ENCODE results near the gene OR4E2.

The OR4E2 gene, protein sequence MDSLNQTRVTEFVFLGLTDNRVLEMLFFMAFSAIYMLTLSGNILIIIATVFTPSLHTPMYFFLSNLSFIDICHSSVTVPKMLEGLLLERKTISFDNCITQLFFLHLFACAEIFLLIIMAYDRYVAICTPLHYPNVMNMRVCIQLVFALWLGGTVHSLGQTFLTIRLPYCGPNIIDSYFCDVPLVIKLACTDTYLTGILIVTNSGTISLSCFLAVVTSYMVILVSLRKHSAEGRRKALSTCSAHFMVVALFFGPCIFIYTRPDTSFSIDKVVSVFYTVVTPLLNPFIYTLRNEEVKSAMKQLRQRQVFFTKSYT

DNA sequence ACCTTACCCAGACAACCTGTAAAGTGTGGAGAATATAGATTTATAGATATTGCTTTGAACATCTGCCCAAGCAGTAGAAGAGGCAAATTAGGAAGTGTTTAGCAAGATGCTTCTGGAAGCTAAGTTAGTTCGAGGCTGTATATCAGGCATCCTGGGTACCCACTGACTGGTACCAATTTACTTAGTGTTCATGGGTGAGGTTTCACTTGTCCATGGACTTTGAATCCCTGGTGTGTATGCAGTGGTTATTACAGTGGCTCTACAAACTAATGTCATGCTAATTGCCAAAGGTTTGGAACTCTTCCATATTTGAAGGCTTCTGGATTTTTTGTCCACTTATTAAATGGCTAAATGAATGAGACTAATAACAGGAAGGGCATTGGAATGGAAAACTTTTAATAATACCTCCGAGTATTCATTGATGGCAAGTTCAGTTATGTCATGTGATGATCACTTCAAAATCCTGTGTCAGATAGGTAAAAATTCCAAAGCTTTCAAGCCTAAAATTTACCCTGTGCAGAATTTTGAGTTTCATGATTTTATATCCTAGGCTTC lies at the start of gene OR4E2:
OR4E2 (plus strand) TSS at position 505 of the 555 bp plus-strand sequence. CDS start 11,248 bp downstream, outside the sequence.
- TF ChIP-seq CREB1 (IDR thresholded peaks at IDR 0.05; ENCODE audit: low read depth) (no peak), TCF12 (IDR thresholded peaks at IDR 0.05; ENCODE audit: low read depth) (no peak), FOXM1 (IDR thresholded peaks at IDR 0.05; ENCODE audit: borderline replicate concordance, low read depth) (no peak), NFIC (IDR thresholded peaks at IDR 0.05) (no peak), RAD21 (IDR thresholded peaks at IDR 0.05; ENCODE audit: low read depth) (no peak), TAF1 (IDR thresholded peaks at IDR 0.05; ENCODE audit: low read depth) (no peak), ZBTB7A (IDR thresholded peaks at IDR 0.05; ENCODE audit: low read depth) (no peak), CEBPB (IDR thresholded peaks at IDR 0.05) (no peak), EP300 (IDR thresholded peaks at IDR 0.05; ENCODE audit: borderline replicate concordance) (no peak), TEAD4 (IDR thresholded peaks at IDR 0.05) (no peak), EGR1 (IDR thresholded peaks at IDR 0.05) (no peak), YY1 (IDR thresholded peaks at IDR 0.05; ENCODE audit: low read depth) (no peak)
- TF ChIP-seq, protein P1, sequence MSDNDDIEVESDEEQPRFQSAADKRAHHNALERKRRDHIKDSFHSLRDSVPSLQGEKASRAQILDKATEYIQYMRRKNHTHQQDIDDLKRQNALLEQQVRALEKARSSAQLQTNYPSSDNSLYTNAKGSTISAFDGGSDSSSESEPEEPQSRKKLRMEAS (IDR thresholded peaks at IDR 0.05) = no peak
- TF ChIP-seq, protein P2, sequence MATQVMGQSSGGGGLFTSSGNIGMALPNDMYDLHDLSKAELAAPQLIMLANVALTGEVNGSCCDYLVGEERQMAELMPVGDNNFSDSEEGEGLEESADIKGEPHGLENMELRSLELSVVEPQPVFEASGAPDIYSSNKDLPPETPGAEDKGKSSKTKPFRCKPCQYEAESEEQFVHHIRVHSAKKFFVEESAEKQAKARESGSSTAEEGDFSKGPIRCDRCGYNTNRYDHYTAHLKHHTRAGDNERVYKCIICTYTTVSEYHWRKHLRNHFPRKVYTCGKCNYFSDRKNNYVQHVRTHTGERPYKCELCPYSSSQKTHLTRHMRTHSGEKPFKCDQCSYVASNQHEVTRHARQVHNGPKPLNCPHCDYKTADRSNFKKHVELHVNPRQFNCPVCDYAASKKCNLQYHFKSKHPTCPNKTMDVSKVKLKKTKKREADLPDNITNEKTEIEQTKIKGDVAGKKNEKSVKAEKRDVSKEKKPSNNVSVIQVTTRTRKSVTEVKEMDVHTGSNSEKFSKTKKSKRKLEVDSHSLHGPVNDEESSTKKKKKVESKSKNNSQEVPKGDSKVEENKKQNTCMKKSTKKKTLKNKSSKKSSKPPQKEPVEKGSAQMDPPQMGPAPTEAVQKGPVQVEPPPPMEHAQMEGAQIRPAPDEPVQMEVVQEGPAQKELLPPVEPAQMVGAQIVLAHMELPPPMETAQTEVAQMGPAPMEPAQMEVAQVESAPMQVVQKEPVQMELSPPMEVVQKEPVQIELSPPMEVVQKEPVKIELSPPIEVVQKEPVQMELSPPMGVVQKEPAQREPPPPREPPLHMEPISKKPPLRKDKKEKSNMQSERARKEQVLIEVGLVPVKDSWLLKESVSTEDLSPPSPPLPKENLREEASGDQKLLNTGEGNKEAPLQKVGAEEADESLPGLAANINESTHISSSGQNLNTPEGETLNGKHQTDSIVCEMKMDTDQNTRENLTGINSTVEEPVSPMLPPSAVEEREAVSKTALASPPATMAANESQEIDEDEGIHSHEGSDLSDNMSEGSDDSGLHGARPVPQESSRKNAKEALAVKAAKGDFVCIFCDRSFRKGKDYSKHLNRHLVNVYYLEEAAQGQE (IDR thresholded peaks at IDR 0.05; ENCODE audit: low read depth) = no peak
- TF ChIP-seq, protein P3, sequence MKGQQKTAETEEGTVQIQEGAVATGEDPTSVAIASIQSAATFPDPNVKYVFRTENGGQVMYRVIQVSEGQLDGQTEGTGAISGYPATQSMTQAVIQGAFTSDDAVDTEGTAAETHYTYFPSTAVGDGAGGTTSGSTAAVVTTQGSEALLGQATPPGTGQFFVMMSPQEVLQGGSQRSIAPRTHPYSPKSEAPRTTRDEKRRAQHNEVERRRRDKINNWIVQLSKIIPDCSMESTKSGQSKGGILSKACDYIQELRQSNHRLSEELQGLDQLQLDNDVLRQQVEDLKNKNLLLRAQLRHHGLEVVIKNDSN (IDR thresholded peaks at IDR 0.05) = no peak

DNA sequence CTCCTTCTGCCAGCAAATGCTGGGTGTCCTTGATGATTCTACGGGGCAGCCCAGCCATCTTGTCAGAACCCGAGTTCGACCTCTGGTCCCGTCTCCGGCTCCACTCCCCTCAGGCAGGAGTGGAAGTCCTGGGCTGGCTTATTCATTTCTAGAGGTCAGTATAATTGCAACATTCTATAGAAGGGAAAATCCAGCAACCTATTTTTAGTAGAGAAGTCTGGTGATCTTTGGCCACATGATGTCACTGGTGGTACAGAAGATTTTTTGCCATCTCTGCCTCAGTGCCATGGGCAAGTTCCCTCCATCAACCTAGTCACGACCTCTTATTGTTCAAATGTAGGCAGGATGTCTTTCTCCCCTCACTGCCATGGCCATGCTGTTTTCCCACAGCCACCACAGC lies 41.3 kb upstream of the OR4E2 start:
- TF ChIP-seq FOXM1 (IDR thresholded peaks at IDR 0.05; ENCODE audit: borderline replicate concordance, low read depth) = no peak
- TF ChIP-seq NFIC (IDR thresholded peaks at IDR 0.05) = no peak
- TF ChIP-seq YY1 (IDR thresholded peaks at IDR 0.05; ENCODE audit: low read depth) = no peak
- TF ChIP-seq EP300 (IDR thresholded peaks at IDR 0.05; ENCODE audit: borderline replicate concordance) = no peak
- TF ChIP-seq, protein P2 (IDR thresholded peaks at IDR 0.05; ENCODE audit: low read depth) = no peak

DNA sequence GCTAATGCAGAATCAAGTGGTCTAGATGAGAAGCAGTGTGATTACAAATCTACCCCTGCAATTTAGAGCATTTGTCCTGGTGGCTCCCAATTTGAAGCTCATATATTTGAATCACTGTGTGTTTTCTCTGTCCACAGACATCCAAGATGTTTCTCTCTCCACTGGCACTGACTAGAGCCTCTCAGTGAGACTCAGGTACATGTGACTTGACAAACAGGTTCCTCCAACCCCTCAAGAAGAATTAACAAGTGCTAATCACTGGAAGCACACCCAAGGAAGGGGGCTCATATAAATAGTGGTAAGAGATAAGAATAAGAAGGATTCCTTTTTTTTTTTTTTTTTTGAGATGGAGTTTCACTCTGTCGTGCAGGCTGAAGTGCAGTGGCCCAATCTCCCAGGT lies 39.4 kb upstream of the OR4E2 start:
- TF ChIP-seq YY1 (IDR thresholded peaks at IDR 0.05; ENCODE audit: low read depth) = no peak
- TF ChIP-seq TCF12 (IDR thresholded peaks at IDR 0.05; ENCODE audit: low read depth) = no peak
- TF ChIP-seq NFIC (IDR thresholded peaks at IDR 0.05) = no peak
- TF ChIP-seq, protein P1 (IDR thresholded peaks at IDR 0.05) = no peak
- no peak for TF ChIP-seq TEAD4 (IDR thresholded peaks at IDR 0.05)
- no peak for TF ChIP-seq FOXM1 (IDR thresholded peaks at IDR 0.05; ENCODE audit: borderline replicate concordance, low read depth)
- no peak for TF ChIP-seq TAF1 (IDR thresholded peaks at IDR 0.05; ENCODE audit: low read depth)
- no peak for TF ChIP-seq CEBPB (IDR thresholded peaks at IDR 0.05)
- TF ChIP-seq EGR1 (IDR thresholded peaks at IDR 0.05) = no peak
- TF ChIP-seq RAD21 (IDR thresholded peaks at IDR 0.05; ENCODE audit: low read depth) = no peak
- no peak for TF ChIP-seq CREB1 (IDR thresholded peaks at IDR 0.05; ENCODE audit: low read depth)
- TF ChIP-seq ZBTB7A (IDR thresholded peaks at IDR 0.05; ENCODE audit: low read depth) = no peak
- TF ChIP-seq, protein P2 (IDR thresholded peaks at IDR 0.05; ENCODE audit: low read depth) = no peak
- TF ChIP-seq, protein P3 (IDR thresholded peaks at IDR 0.05) = no peak
- TF ChIP-seq EP300 (IDR thresholded peaks at IDR 0.05; ENCODE audit: borderline replicate concordance) = no peak

DNA sequence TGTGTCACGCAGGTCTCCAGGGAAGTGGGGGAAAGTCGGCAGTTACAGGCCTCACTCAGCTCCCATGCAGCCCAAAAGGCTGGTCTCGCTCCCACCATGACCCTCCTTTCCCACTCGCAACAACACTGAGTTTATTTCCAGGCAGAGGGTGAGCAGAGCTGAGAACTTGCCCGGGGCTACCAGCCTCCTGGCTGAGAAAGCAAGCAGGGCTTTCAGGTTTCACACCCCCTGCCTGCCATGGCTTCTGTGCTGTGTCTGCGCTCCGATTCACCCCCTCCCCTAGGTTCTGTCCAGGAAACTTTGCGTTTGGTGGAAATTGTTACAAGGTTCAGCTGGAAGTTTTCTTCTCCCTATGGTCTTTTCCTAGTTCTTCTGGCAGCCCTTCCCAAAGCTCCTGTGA lies 36.0 kb upstream of the OR4E2 start:
- TF ChIP-seq CREB1 (IDR thresholded peaks at IDR 0.05; ENCODE audit: low read depth) = no peak
- no peak for TF ChIP-seq FOXM1 (IDR thresholded peaks at IDR 0.05; ENCODE audit: borderline replicate concordance, low read depth)
- no peak for TF ChIP-seq CEBPB (IDR thresholded peaks at IDR 0.05)
- no peak for TF ChIP-seq RAD21 (IDR thresholded peaks at IDR 0.05; ENCODE audit: low read depth)
- TF ChIP-seq YY1 (IDR thresholded peaks at IDR 0.05; ENCODE audit: low read depth) = no peak
- no peak for TF ChIP-seq TEAD4 (IDR thresholded peaks at IDR 0.05)
- no peak for TF ChIP-seq TAF1 (IDR thresholded peaks at IDR 0.05; ENCODE audit: low read depth)
- TF ChIP-seq, protein P3 (IDR thresholded peaks at IDR 0.05) = no peak
- no peak for TF ChIP-seq TCF12 (IDR thresholded peaks at IDR 0.05; ENCODE audit: low read depth)
- no peak for TF ChIP-seq EGR1 (IDR thresholded peaks at IDR 0.05)
- TF ChIP-seq, protein P2 (IDR thresholded peaks at IDR 0.05; ENCODE audit: low read depth) = no peak
- no peak for TF ChIP-seq ZBTB7A (IDR thresholded peaks at IDR 0.05; ENCODE audit: low read depth)
- no peak for TF ChIP-seq NFIC (IDR thresholded peaks at IDR 0.05)
- TF ChIP-seq EP300 (IDR thresholded peaks at IDR 0.05; ENCODE audit: borderline replicate concordance) = no peak
